GM18873 (cell line): ENCODE data around the gene FAM89B.

Experiments
- ATAC-seq: cut with Tn5 transposase; IDR thresholded peaks from one replicate; pipeline ENCODE4 v1.9.1; 2021; ENCODE audit warnings: mild to moderate bottlenecking, moderate library complexity, moderate number of reproducible peaks; ENCODE audit not compliant: unreplicated experiment, low FRiP score

FAM89B gene

DNA sequence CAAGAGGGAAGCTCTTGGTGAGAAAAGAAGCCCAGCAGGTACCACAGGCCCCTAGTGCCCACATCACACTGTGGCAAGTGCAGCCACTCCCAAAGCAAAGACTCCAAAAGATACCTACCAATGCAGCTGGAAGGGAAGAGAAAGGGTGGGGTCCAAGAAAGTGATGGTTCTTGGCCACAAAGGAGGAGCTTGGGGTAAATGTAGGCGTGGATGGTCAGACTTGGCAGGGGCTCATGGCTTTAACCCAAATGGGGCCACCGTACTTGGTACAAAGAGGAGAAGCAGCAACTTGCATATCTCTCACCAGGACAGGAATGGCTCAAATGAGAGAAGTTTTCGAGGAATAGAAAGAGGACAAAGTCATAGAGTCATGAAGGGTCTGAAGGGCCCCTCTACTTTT is 36.9 kb downstream of the FAM89B start:
- no peak for ATAC-seq

DNA sequence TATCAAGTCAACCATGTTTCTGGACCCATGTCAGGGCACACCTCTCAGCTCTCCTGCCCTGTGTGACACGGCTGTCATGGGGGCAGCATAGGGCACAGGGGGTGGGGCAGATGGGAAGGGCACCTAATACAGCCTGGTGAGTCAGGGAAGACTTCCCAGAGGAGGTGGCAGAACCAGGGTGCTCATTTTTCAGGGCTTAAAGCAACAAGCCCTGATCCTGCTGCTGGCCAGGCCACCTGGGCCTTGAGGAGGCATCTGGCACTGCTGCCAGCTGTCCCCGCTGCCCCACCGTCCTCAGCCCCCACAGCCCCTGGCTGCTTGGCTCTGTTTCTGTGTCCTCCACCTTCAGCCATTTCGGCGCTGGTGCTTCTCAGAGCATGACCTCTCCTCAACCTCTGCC is 37.3 kb downstream of the FAM89B start:
- no peak for ATAC-seq

DNA sequence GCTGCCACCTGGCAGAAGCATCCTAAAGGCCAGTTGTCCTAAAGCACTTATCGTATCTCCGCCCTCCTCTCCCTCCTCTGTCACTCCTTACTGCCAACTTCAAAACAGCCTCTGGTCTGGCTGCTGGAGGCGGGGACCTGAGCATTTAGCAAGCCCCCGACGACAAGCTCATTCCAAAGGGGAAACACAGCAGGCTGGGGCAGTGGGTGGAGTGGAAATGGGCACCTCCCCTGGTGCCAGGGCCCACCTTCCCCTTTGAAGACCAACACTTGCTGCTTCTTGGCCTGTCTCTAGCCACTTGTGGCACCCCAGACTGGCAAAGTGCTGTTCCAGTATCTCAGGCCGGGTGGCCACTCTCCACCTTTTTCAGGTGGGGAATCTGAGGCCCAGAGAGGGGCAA is 38.1 kb downstream of the FAM89B start:
- no peak for ATAC-seq

DNA sequence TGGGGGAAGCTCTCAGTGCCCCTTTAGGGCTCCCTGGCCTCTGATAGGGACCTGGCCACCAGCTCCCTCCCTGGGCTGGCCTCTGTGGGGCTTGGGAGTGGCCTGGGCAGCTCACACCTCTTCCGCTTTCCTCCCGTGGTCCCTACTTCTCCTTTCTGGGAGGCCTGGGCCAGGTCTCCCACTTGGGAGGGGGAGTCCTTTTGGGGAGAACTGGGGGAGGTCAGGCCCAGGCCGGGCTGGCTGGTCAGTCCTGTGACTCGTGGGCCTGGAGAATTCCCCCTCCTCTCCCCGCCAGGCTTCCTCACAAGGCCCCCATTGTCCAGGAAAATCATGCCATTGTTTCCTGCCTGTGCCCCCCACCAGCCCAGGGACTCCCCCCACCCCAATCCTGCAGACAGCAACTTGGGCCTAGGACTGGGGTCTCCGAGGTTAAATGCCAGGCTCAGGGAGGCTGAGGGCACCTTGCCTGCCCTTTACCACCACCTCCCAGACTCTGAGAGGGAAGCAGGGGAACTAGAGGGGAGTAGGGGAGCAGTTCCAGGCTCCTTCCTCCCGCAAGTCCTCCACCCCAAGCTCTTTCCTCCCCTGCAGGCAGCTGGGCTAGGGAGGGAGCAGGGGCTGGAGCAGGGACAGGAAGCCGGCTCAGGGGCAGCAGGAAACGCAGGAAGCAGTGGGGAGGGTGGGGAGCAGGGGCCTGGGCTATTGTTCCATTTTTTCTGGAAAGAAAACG is 38.9 kb downstream of the FAM89B start:
- no peak for ATAC-seq

DNA sequence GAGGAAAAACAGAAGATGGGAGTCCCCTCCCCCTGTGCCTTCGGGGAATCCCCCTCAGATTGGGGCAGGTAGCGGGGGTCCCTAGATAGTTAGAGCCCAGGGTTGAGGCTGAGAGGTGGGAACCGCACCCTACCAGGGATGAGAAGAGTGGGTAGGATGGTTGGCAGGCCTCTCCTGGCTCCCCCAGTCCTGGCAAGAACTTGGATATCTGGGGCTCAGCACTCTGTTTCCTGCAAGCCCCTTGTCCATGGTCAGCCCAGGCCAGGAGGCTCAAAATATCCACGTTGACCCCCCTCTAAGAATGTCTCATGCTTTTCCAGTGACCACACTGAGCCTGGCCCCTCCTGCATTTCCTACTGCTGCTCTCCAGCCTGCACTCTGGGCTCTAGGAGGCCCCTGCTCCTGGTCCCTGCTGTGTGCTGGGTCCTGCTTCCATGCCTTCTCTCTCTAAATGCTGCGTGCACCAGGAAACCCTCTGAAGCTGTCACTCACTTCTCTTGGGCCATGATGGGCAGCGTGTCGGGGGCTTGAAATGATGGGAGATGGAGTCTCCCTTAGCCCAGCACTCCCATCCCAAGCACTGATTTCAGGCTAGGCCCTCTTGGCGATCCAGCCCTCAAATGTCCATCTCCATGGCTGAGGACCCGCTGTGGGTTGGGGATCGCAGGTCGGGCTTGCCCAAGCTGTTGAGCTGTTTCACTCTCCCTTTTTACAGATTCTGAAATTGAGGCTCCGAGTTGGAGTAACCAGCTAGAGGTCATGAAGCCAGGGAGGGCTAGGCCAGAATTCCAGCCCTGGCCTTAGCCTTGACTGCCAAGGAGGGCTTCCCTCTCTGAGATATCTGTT is 39.6 kb downstream of the FAM89B start:
- ATAC-seq: no peak

DNA sequence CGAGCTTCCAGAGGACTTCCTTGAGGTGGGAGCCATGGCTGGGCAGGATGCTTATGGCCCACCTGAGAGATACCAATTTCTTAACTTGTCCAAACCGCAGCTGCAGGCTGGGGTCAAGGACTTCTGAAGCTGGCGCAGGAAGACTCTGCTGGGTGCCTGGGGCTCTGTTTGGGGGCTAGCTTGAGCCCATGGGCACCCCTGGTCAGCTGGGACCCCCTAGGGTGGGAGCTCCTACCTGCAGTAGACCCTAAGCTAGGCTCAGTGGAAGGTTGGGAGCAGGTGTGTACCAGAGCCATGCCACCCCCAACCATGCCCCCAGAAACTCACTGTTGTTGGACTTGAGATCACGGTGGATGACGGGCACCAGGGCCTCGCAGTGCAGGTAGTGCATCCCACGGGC is 40.4 kb downstream of the FAM89B start:
- no peak for ATAC-seq

DNA sequence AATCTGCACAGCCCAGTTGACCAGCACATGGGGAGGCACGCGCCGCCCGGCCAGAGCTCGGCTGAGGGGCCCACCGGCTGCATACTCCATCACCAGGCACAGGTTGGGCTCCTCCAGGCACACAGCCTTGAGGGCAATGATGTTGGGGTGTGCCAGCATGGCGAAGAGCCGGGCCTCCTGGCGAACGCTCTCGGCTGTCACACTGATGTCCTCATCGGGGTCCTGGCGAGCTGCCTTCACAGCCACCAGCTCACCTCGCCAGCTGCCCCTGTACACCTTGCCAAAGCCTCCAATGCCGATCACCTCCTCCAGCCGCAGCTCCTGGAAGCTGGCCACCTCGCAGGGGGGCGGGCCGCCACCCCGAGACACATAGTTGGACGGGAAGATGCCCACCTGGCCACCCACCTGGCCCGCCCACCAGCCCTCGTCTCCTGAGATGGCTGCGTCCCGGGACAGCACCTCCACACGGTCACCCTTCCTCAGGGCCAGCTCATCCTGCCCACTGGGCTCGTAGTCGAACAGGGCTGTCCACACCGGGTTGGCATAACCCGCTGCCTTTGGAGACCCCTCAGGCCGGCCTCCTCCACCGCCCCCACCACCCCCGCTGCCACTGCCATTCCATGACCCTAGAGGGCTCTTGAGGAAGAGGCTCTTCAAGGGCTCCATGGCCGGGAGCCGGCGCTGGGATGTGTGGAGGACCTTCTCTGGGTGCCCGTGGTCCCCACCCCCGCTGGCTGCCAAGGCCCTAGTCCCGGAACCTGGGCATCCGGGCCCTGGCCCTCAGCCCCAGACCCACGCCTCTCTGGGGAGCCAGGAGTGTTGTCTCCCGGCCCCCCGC is 41.0 kb downstream of the FAM89B start:
- ATAC-seq: no peak

DNA sequence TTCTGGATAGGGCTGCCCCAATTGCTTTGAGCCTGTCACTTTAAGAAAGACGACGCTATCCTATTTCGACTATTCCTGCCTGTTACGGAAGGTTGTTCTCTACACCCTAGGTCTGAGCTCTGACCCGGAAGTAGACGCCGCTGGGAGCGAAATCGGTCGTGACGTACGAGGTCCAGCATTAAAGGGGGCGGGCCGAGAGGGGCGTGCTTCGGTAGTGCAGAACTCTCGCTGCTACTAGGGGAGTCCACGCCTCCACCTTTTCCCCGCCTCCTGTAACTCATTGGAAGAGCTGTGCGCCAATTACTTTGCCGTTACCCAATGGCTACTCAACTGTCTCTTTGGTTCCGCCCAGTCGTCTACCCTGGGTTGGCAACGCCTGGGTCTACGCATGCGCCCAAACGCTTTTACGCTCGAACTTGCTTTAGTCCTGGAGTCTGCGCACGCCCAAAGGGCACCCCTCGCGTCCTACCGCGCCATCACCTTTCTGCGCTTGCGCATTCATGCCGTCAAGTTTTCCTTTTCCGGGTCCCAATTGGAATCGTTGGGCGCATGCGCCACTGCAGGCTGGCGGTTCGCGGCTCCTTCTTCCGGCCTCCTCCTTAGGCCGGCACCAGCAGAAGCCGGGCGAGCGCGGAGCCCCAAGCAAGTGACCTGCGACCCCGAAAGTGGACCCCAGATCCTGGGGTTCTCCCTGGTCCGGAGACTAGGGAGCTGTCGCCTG is 43.1 kb downstream of the FAM89B start, which contains the start of gene PCNX3:
Gene PCNX3 (plus strand): TSS at position 548 of the 721 bp plus-strand sequence. CDS start 536 bp downstream, outside the sequence.
- peak; percentile 76 for ATAC-seq

DNA sequence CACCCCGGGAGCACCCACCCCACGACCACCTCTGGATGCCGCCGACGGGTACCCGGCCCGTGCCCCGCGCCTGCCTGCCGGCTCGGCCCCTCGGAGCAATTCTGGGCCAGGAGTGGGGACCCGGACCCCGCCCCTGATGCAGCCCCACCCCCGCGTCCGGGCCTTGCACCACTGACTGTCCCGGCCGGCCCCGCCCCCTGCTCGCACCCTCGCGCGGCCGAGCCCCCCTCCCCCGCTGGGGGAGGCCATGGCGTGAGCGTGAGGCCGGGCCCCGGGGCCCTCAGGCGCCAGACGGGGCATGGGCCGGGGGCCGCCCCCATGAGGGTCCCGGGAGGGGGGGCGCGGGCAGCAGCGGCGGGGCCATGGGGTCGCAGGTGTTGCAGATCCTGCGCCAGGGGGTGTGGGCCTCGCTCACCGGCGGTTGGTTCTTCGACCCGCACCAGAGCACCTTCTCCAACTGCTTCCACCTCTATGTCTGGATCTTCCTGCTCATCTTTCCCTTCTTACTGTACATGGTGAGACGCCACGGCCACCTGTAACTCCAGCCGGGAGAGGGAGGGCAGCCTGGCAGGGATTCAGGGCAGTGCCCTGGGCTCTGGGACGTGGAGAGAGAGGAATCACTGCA is 43.7 kb downstream of the FAM89B start:
- ATAC-seq: no peak

DNA sequence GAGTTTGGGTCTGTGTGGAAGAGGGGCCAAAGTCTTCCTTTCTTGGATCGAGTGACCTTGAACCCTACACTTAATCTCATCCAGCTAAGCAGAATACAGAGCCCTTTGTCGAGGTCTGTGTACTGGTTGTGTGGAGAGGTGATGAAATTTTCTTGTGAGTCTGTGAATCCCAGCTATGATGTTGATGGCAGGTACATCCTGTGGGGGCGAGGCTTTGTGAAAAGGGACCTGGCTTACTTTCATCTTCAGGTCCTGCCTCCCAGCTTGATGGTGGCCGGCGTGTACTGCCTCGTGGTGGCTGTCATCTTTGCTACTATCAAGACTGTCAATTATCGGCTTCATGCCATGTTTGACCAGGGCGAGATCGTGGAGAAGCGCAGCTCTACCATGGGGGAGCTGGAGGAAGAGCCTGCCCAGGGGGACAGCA is 44.2 kb downstream of the FAM89B start:
- ATAC-seq: no peak

DNA sequence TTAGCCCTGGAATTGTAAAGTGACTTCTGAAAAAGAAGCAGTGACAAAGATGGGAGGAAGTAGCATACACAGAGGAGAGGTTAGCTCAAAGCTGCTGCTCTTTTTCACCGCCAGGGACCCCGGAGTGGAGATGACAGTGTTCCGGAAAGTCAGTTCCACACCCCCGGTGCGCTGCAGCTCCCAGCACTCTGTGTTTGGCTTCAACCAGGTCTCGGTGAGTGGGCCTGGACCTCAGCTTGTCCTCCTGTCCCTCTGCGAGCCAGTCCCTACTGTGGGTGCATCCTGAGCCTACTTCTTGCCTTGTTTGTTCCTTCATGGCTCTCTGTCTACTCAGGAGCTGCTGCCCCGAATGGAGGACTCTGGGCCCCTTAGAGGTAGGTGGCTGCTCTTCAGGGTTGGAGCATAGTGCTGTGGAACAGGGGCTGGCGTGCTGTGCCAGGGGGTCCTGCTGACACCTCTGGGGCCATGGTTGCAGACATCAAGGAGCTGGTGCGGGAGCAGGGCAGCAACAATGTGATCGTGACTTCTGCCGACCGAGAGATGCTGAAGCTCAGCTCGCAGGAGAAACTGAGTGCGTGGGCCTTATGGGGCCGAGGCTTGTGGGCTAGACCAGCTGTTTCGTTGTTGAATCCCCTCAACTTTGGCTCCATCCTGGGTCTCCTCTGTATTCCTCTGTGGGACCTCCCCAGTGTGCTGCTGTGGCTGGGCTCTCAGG is 45.0 kb downstream of the FAM89B start:
- ATAC-seq: no peak

DNA sequence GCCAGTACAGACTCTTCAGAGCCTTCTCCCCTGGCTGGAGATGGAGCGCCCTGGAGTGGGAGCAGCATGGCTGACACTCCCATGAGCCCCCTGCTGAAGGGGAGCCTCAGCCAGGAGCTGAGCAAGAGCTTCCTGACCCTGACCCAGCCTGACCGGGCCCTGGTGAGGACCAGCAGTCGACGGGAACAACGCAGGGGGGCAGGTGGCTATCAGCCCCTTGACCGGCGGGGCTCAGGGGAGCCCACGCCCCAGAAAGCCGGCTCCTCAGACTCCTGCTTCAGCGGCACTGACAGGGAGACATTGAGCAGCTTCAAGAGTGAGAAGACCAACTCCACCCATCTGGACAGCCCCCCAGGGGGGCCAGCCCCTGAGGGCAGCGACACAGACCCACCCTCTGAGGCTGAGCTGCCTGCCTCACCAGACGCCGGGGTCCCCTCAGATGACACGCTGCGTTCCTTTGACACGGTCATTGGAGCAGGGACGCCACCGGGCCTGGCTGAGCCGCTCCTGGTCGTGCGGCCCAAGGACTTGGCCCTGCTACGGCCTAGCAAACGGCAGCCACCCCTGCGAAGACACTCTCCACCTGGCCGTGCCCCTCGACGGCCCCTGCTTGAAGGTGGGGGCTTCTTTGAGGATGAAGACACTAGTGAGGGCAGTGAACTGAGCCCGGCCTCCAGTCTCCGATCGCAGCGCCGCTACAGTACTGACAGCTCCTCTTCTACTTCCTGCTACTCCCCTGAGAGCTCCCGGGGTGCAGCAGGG is 45.8 kb downstream of the FAM89B start:
- ATAC-seq: no peak

DNA sequence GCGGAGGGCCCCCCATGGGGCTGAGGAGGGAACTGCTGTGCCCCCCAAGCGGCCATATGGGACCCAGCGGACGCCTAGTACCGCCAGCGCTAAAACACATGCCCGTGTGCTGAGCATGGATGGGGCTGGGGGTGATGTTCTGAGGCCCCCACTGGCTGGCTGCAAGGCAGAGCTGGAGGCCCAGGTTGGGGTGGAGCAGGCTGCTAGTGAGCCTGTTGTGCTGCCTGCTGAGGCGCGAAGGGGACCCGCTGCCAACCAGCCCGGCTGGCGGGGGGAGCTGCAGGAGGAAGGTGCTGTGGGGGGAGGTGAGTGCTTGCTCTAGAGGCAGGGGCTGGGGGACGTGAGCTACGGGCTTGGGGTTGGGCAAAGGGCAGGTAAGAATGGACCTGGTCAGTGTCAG is 46.4 kb downstream of the FAM89B start:
- no peak for ATAC-seq

DNA sequence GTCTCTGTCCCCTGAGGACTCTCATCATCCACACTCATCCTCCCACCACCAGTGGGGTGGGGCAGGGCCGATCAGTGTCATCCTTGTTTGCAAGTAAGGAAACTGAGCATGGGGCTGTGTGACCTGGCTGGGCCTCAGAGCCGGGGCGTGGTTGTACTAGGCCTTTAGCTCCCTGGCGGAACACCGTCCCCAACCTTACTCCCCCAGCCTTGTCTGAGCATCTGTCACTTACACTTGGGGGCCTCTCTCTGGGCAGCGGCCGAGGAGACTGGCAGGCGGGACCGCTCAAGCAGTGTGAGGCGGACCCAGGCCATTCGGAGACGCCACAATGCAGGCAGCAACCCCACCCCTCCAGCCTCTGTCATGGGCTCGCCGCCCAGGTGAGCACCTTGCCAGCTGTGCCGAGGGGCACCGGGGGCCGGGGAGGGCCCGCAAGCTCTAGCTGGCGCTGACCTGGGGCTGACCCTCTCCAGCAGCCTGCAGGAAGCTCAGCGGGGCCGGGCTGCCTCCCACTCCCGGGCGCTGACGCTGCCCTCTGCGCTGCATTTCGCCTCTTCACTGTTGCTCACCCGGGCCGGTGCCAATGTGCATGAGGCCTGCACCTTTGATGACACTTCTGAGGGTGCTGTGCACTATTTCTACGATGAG is 47.1 kb downstream of the FAM89B start:
- ATAC-seq: no peak

DNA sequence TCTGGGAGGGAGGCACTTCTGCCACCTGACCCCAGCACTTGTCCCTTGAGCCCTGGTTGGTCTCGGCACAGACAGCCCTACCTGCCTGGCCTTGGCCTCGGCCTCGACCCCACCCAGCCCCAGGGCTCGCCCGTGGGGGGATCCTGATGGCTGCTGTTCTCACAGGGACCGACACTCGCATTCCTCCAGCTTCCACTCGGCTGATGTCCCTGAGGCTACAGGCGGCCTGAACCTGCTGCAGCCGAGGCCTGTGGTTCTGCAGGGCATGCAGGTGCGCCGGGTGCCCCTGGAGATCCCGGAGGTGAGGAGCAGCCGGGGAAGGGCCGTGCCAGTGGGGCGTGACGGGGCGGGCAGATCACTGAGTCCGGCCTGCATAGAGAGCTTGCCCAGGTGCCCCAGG is 48.3 kb downstream of the FAM89B start:
- ATAC-seq: no peak

DNA sequence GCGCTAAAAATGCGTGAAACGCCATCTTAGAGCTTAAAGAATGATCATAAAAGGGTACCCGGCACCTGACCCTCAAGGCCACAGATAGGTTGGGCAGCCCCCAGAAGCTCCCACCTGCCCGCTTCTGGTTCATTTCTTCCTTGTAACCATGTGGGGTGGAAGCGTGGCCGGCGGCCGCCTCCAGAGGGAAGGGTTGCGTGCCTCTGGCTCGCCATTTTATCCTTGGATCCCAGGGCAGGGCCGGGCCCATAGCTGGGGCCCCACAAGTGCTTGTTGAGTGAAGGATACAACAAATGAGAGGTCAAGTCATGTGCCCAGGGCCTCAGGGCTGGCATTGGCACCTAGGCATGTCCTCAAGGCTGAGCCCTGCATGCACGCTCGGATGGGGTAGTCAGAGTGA is 49.1 kb downstream of the FAM89B start:
- no peak for ATAC-seq

DNA sequence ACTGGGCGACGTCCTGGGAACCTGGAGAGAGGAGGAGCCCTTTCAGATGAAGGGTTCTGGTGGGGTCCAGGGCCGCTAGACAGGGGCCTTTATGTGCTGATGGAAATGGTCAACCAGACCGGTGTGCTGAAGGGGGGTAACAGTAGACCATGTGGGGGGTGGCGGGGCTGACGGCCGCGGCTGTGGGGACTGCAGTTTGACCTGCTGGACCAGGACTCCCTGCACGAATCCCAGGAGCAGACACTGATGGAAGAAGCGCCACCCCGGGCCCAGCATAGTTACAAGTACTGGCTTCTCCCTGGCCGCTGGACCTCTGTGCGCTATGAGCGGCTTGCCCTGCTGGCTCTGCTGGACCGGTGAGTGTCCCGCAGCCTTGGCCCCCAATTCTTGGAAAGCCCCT is 49.7 kb downstream of the FAM89B start:
- no peak for ATAC-seq

DNA sequence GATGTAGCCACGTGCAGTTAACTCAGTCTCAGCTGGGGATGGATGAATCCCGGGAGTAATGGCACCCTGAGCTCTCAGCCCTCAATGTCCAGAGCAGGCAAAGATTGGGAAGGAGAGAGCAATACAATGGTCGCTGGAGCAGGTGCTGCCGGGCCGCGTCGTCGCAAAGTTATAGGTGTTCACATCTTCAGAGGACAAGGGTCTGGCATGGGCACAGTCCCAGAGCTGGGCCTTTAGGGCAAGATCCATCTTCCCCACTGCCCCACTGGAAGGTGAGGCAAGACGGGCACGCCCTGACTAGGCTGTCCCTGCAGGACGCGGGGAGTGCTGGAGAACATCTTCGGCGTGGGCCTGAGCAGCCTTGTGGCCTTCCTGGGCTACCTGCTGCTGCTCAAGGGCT is 50.8 kb downstream of the FAM89B start:
- no peak for ATAC-seq
